Esophagus squamous epithelium (tissue), 4 donors: ENCODE data around the gene AMPD2.

Experiments
- CTCF ChIP-seq, 6 experiments: fragments of 450-650 bp in 4 of 6; fragments of 200-600 bp in 2 of 6; sonication (generic) in 2 of 6; IDR thresholded peaks; one replicate each; pipeline ENCODE4 v1.5.1; 2016 to 2019; ENCODE audit warnings: antibody characterized with exemption in 6 of 6, mild to moderate bottlenecking in 4 of 6, moderate library complexity in 4 of 6
- POLR2A ChIP-seq, 4 donors: fragments of 450-650 bp; IDR thresholded peaks; one replicate each; pipeline ENCODE4 v1.6.1; 2017; ENCODE audit warnings: antibody characterized with exemption in 4 of 4, mild to moderate bottlenecking in 4 of 4, moderate library complexity in 3 of 4

- no peak for TF ChIP-seq CTCF (IDR thresholded peaks at IDR 0.05)
- TF ChIP-seq POLR2A (IDR thresholded peaks at IDR 0.05), result no peak
Measured at GRCh38 chr1:109592916-109593315, 26.7 kb upstream of the AMPD2 start.
